HepG2 (cell line): ENCODE results near the gene DLG2. TPM values are rescaled to one million over a fixed set of nuclear protein-coding genes. Genes with fewer than 3 reads are reported as not detected.

Source experiments
- EP300 ChIP-seq, 3 experiments: sonication (generic) in 1 of 3; formaldehyde crosslinking in 1 of 3; IDR thresholded peaks; 2 replicates each; pipeline versions ENCODE4 v1.5.1 to v1.6.1; 2011 to 2020; ENCODE audit warnings: low read depth in 2 of 3, low read length in 2 of 3, borderline replicate concordance in 1 of 3, improper control_type of control experiment in 1 of 3, mild to moderate bottlenecking in 1 of 3, missing genetic modification reagents in 1 of 3, moderate library complexity in 1 of 3
- ETV6 ChIP-seq: sonication (generic); formaldehyde crosslinking; conservative IDR thresholded peaks from 2 replicates; pipeline ENCODE4 v1.4.0; 2020; ENCODE audit warnings: missing genetic modification reagents
- HDAC1 ChIP-seq: sonication (generic); formaldehyde crosslinking; IDR thresholded peaks from 2 replicates; pipeline ENCODE4 v1.5.1; 2020; ENCODE audit warnings: mild to moderate bottlenecking, missing genetic modification reagents
- HOXA3 ChIP-seq: sonication (generic); formaldehyde crosslinking; IDR thresholded peaks from 2 replicates; pipeline ENCODE4 v1.5.0; 2020; ENCODE audit warnings: missing genetic modification reagents
- MIXL1 ChIP-seq: IDR thresholded peaks from 2 replicates; pipeline ENCODE4 v1.6.1; 2016
- RARA ChIP-seq: IDR thresholded peaks from 2 replicates; pipeline ENCODE4 v1.6.1; 2016; ENCODE audit warnings: missing genetic modification reagents, missing compliant biosample characterization
- RBAK ChIP-seq: sonication (generic); formaldehyde crosslinking; IDR thresholded peaks from 2 replicates; pipeline ENCODE4 v1.5.1; 2020; ENCODE audit warnings: mild to moderate bottlenecking, missing genetic modification reagents
- RXRA ChIP-seq: sonication (generic); formaldehyde crosslinking; IDR thresholded peaks from 2 replicates; pipeline ENCODE4 v1.5.1; 2020; ENCODE audit warnings: missing genetic modification reagents
- SIX1 ChIP-seq: sonication (generic); formaldehyde crosslinking; IDR thresholded peaks from 2 replicates; pipeline ENCODE4 v1.4.0; 2020; ENCODE audit warnings: missing genetic modification reagents, borderline replicate concordance
- THAP11 ChIP-seq: IDR thresholded peaks from 2 replicates; pipeline ENCODE4 v1.6.1; 2016; ENCODE audit warnings: missing biosample characterization, missing genetic modification reagents
- YEATS2 ChIP-seq: sonication (generic); formaldehyde crosslinking; IDR thresholded peaks from 2 replicates; pipeline ENCODE4 v1.4.0; 2020; ENCODE audit warnings: missing genetic modification reagents, borderline replicate concordance
- ZFY ChIP-seq: sonication (generic); formaldehyde crosslinking; IDR thresholded peaks from 2 replicates; pipeline ENCODE4 v1.4.0; 2020; ENCODE audit warnings: missing genetic modification reagents
- ZNF430 ChIP-seq: sonication (generic); formaldehyde crosslinking; IDR thresholded peaks from 2 replicates; pipeline ENCODE4 v1.9.0; 2021; ENCODE audit warnings: mild to moderate bottlenecking, missing genetic modification reagents
- ZNF550 ChIP-seq: sonication (generic); formaldehyde crosslinking; IDR thresholded peaks from 2 replicates; pipeline ENCODE4 v1.4.0; 2020; ENCODE audit warnings: mild to moderate bottlenecking, missing genetic modification reagents, borderline replicate concordance
- ZNF883 ChIP-seq: sonication (generic); formaldehyde crosslinking; IDR thresholded peaks from 2 replicates; pipeline ENCODE4 v1.5.1; 2020; ENCODE audit warnings: mild to moderate bottlenecking, missing genetic modification reagents; ENCODE audit errors: not compliant biosample characterization
- polyA plus RNA-seq, 8 experiments: library from polyadenylated mRNA; depleted of rRNA in 3 of 8; stranded (reverse) in 7 of 8; unstranded in 1 of 8; fragments of >200 nt; fragmentation: Illumina TruSeq in 4 of 8; extraction: Trizol in 4 of 8; gene quantifications; 2 replicates each; pipeline versions ENCODE4 v1.2.1 to v1.2.3, GENCODE V29; 2011 to 2016; ENCODE audit warnings: low read depth in 4 of 8, missing spikeins in 1 of 8, mixed read lengths in 1 of 8; ENCODE audit not compliant: insufficient read depth in 1 of 8
- total RNA-seq, 5 experiments: library from RNA; depleted of rRNA; stranded (reverse); fragments of >200 nt; fragmentation: Illumina TruSeq; extraction: Trizol; gene quantifications; 2 replicates each; pipeline ENCODE4 v1.2.3, GENCODE V29; 2016; ENCODE audit warnings: low read depth in 1 of 5
- TF ChIP-seq, protein P1 (sequence below): sonication (generic); formaldehyde crosslinking; IDR thresholded peaks from 2 replicates; pipeline ENCODE4 v1.4.0; 2020; ENCODE audit warnings: missing genetic modification reagents; ENCODE audit errors: not compliant biosample characterization
- TF ChIP-seq, protein P2 (sequence below): sonication (generic); formaldehyde crosslinking; IDR thresholded peaks from 2 replicates; pipeline ENCODE4 v1.4.0; 2020; ENCODE audit warnings: low read depth, mild to moderate bottlenecking, missing genetic modification reagents
- TF ChIP-seq, protein P3 (sequence below), 2 experiments: sonication (generic) in 1 of 2; formaldehyde crosslinking in 1 of 2; IDR thresholded peaks; 2 replicates each; pipeline versions ENCODE4 v1.4.0 to v1.6.1; 2018 to 2020; ENCODE audit warnings: missing genetic modification reagents in 2 of 2, borderline replicate concordance in 1 of 2, low read depth in 1 of 2, mild to moderate bottlenecking in 1 of 2, missing biosample characterization in 1 of 2
- TF ChIP-seq, protein P4 (sequence below): IDR thresholded peaks from 2 replicates; pipeline ENCODE4 v1.6.1; 2016; ENCODE audit warnings: missing compliant biosample characterization, missing genetic modification reagents, borderline replicate concordance
- TF ChIP-seq, protein P5 (sequence below): sonication (generic); formaldehyde crosslinking; IDR thresholded peaks from 2 replicates; pipeline ENCODE4 v1.5.0; 2020; ENCODE audit warnings: missing genetic modification reagents, mild to moderate bottlenecking, borderline replicate concordance
- TF ChIP-seq, protein P6 (sequence below): IDR thresholded peaks from 2 replicates; pipeline ENCODE4 v1.6.1; 2016; ENCODE audit warnings: low read depth
- TF ChIP-seq, protein P7 (sequence below): sonication (generic); formaldehyde crosslinking; IDR thresholded peaks from 2 replicates; pipeline ENCODE4 v1.8.0; 2022; ENCODE audit warnings: mild to moderate bottlenecking, missing genetic modification reagents

DLG2 gene
- total and polyA plus RNA-seq, 2 of the 13 experiments (the other 11 are each of a cell fraction or from before 2014, with no cell fraction given), result 0.46 to 1.0 TPM

DNA sequence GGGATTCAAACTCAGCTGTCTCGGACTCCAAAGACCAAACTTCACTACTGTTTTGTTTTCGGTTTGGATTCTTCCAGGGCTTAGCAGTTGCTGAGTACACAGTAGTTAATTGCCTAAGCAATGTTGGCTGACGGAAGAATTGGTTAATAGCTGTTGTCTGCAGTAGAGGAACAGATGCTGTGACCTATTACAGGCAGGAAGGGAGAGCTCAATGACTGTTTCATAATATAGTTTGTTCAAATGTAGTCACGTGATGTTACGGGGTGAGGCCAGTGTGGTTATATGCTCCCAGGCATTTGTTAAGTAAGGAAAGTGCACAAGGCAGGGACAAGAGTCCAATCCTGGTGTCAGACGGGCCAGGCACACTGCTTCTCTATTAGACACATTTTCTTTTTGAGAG, 2118.3 kb downstream of the DLG2 start (continued):
- TF ChIP-seq ETV6 (CRISPR knock-in tag), result no peak
- no peak for TF ChIP-seq ZNF550 (CRISPR knock-in tag)
- no peak for TF ChIP-seq RXRA
- TF ChIP-seq HOXA3 (CRISPR knock-in tag), result no peak
- no peak for TF ChIP-seq RARA (CRISPR knock-in tag)
- TF ChIP-seq, protein P1, sequence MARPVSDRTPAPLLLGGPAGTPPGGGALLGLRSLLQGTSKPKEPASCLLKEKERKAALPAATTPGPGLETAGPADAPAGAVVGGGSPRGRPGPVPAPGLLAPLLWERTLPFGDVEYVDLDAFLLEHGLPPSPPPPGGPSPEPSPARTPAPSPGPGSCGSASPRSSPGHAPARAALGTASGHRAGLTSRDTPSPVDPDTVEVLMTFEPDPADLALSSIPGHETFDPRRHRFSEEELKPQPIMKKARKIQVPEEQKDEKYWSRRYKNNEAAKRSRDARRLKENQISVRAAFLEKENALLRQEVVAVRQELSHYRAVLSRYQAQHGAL, result no peak
- TF ChIP-seq, protein P2, sequence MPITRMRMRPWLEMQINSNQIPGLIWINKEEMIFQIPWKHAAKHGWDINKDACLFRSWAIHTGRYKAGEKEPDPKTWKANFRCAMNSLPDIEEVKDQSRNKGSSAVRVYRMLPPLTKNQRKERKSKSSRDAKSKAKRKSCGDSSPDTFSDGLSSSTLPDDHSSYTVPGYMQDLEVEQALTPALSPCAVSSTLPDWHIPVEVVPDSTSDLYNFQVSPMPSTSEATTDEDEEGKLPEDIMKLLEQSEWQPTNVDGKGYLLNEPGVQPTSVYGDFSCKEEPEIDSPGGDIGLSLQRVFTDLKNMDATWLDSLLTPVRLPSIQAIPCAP (CRISPR knock-in tag), result no peak
- TF ChIP-seq THAP11 (CRISPR knock-in tag), result peak; percentile 25; the same call in 1 of the 2 replicates
- TF ChIP-seq, protein P3, sequence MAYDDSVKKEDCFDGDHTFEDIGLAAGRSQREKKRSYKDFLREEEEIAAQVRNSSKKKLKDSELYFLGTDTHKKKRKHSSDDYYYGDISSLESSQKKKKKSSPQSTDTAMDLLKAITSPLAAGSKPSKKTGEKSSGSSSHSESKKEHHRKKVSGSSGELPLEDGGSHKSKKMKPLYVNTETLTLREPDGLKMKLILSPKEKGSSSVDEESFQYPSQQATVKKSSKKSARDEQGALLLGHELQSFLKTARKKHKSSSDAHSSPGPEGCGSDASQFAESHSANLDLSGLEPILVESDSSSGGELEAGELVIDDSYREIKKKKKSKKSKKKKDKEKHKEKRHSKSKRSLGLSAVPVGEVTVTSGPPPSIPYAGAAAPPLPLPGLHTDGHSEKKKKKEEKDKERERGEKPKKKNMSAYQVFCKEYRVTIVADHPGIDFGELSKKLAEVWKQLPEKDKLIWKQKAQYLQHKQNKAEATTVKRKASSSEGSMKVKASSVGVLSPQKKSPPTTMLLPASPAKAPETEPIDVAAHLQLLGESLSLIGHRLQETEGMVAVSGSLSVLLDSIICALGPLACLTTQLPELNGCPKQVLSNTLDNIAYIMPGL (CRISPR knock-in tag; IDR thresholded peaks at IDR 0.05; ENCODE audit: borderline replicate concordance in 1 of 2, low read depth in 1 of 2), result no peak
- TF ChIP-seq, protein P4, sequence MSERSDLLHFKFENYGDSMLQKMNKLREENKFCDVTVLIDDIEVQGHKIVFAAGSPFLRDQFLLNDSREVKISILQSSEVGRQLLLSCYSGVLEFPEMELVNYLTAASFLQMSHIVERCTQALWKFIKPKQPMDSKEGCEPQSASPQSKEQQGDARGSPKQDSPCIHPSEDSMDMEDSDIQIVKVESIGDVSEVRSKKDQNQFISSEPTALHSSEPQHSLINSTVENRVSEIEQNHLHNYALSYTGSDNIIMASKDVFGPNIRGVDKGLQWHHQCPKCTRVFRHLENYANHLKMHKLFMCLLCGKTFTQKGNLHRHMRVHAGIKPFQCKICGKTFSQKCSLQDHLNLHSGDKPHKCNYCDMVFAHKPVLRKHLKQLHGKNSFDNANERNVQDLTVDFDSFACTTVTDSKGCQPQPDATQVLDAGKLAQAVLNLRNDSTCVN (CRISPR knock-in tag), result no peak
- no peak for TF ChIP-seq ZFY (CRISPR knock-in tag)
- TF ChIP-seq EP300 (IDR thresholded peaks at IDR 0.05; ENCODE audit: low read depth in 2 of 2, low read length in 2 of 2), result peak in 1 of 2 experiments; percentile 37; a peak in 2 of 4 replicates
- TF ChIP-seq EP300 (CRISPR knock-in tag; IDR thresholded peaks at IDR 0.05; ENCODE audit: borderline replicate concordance), result no peak
- TF ChIP-seq YEATS2 (CRISPR knock-in tag), result no peak
- TF ChIP-seq, protein P5, sequence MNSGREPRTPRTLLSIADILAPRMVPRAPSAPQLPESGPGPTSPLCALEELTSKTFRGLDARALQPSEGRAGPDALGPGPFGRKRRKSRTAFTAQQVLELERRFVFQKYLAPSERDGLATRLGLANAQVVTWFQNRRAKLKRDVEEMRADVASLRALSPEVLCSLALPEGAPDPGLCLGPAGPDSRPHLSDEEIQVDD (CRISPR knock-in tag), result no peak
- TF ChIP-seq, protein P6, sequence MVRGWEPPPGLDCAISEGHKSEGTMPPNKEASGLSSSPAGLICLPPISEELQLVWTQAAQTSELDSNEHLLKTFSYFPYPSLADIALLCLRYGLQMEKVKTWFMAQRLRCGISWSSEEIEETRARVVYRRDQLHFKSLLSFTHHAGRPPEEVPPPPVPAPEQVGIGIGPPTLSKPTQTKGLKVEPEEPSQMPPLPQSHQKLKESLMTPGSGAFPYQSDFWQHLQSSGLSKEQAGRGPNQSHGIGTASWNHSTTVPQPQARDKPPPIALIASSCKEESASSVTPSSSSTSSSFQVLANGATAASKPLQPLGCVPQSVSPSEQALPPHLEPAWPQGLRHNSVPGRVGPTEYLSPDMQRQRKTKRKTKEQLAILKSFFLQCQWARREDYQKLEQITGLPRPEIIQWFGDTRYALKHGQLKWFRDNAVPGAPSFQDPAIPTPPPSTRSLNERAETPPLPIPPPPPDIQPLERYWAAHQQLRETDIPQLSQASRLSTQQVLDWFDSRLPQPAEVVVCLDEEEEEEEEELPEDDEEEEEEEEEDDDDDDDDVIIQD (CRISPR knock-in tag), result peak; percentile 23; the same call in 1 of the 2 replicates
- TF ChIP-seq, protein P7, sequence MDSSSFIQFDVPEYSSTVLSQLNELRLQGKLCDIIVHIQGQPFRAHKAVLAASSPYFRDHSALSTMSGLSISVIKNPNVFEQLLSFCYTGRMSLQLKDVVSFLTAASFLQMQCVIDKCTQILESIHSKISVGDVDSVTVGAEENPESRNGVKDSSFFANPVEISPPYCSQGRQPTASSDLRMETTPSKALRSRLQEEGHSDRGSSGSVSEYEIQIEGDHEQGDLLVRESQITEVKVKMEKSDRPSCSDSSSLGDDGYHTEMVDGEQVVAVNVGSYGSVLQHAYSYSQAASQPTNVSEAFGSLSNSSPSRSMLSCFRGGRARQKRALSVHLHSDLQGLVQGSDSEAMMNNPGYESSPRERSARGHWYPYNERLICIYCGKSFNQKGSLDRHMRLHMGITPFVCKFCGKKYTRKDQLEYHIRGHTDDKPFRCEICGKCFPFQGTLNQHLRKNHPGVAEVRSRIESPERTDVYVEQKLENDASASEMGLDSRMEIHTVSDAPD (CRISPR knock-in tag), result no peak
- no peak for TF ChIP-seq MIXL1 (CRISPR knock-in tag)
- TF ChIP-seq HDAC1 (CRISPR knock-in tag), result no peak
- no peak for TF ChIP-seq ZNF430 (CRISPR knock-in tag)
- no peak for TF ChIP-seq RBAK (CRISPR knock-in tag)
- no peak for TF ChIP-seq ZNF883 (CRISPR knock-in tag)
- TF ChIP-seq SIX1, result no peak
